Measurements from ENCODE around the gene NCR2. TPM values are rescaled to one million over a fixed set of nuclear protein-coding genes. Genes with fewer than 3 reads are reported as not detected.
A peak's percentile ranks its signal among the peaks of the same experiment; 100 is the strongest.

Gene NCR2
- total and polyA plus RNA-seq, 2 of the 13 experiments (the other 11 are each of a cell fraction or from before 2014, with no cell fraction given), result not detected

DNA sequence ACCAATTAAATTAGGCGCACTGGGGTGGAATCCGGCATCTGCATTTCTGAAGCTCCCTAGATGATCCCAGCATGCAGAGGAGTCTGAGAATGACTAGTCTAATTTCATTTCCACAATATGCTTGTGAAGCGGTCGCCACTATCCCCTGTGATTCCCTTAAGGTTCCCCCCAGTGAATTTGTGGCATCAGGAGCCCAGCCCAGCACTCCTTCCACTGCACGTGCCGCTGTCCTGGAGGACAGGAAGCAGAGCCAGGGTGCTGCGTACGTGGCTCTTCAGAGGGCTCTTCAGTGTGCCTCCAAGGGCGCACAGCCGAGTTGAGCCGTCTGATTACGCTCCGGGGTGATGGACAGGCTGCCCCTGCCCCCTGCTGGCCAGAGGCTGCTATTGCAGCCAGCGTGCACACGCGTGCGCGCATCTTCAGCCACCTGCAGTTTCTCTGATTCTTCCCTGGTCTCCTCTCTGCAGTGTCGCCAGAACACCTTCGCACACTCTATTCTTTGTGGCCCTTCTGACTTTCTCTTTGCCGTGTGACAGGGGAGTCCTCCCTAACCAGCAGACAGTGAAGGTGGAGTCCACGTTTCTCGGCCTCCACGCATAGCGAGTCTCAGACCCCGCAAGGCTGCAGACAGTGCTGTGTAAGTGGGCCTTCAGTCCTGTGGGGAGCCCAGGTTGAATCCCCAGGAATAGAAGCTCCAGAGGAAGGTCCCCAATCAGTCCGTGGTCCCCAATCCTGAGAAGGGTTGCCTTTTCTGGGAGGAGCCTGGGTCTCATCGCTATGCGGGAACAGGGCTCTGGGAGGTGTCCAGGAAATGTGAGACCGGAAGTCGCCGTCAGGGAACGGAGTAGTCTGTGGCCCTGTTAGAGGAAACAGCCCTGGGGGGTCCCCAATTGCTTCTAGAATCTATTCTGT lies 16.5 kb upstream of the NCR2 start (continued):
- TF ChIP-seq ZBTB33 (CRISPR knock-in tag; IDR thresholded peaks at IDR 0.05) (peak; percentile 49; the same call in 1 of the 2 replicates), REXO4 (CRISPR knock-in tag; IDR thresholded peaks at IDR 0.05; ENCODE audit: borderline replicate concordance) (no peak), TGIF2 (CRISPR knock-in tag; IDR thresholded peaks at IDR 0.05) (no peak; the same call in 1 of the 2 replicates), HOXA5 (CRISPR knock-in tag; IDR thresholded peaks at IDR 0.05) (0 out of 2 replicates have a peak, but pooled peaks have one; percentile 44), ZBTB20 (CRISPR knock-in tag; IDR thresholded peaks at IDR 0.05; ENCODE audit: borderline replicate concordance, low read depth) (no peak), KDM3A (CRISPR knock-in tag; IDR thresholded peaks at IDR 0.05; ENCODE audit: low read depth) (peak; percentile 54; the same call in 1 of the 2 replicates), HNF4A (CRISPR knock-in tag; IDR thresholded peaks at IDR 0.05) (no peak), ZNF225 (CRISPR knock-in tag; IDR thresholded peaks at IDR 0.05) (0 out of 2 replicates have a peak, but pooled peaks have one; percentile 38), THAP11 (CRISPR knock-in tag; IDR thresholded peaks at IDR 0.05) (no peak; the same call in 1 of the 2 replicates), HDAC2 (CRISPR knock-in tag; IDR thresholded peaks at IDR 0.05) (peak; percentile 51; the same call in 1 of the 2 replicates), ZFP36 (IDR thresholded peaks at IDR 0.05; ENCODE audit: borderline replicate concordance, low read depth, low read length, partially characterized antibody) (peak; percentile 68), ZBED4 (CRISPR knock-in tag; IDR thresholded peaks at IDR 0.05; ENCODE audit: borderline replicate concordance) (0 out of 2 replicates have a peak, but pooled peaks have one; percentile 4), LCORL (IDR thresholded peaks at IDR 0.05) (no peak), LCORL (CRISPR knock-in tag; IDR thresholded peaks at IDR 0.05) (peak; percentile 75), ZNF589 (CRISPR knock-in tag; conservative IDR thresholded peaks at IDR 0.05) (no peak), TCF12 (IDR thresholded peaks at IDR 0.05) (no peak), TCF12 (CRISPR knock-in tag; IDR thresholded peaks at IDR 0.05) (no peak), ZFP36L1 (CRISPR knock-in tag; IDR thresholded peaks at IDR 0.05) (no peak)
- TF ChIP-seq, protein P1, sequence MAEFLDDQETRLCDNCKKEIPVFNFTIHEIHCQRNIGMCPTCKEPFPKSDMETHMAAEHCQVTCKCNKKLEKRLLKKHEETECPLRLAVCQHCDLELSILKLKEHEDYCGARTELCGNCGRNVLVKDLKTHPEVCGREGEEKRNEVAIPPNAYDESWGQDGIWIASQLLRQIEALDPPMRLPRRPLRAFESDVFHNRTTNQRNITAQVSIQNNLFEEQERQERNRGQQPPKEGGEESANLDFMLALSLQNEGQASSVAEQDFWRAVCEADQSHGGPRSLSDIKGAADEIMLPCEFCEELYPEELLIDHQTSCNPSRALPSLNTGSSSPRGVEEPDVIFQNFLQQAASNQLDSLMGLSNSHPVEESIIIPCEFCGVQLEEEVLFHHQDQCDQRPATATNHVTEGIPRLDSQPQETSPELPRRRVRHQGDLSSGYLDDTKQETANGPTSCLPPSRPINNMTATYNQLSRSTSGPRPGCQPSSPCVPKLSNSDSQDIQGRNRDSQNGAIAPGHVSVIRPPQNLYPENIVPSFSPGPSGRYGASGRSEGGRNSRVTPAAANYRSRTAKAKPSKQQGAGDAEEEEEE (CRISPR knock-in tag; IDR thresholded peaks at IDR 0.05; ENCODE audit: borderline replicate concordance), result no peak

Measured in HepG2 (cell line).